Measurements from ENCODE around the gene AMPD1.
A peak's percentile ranks its signal among the peaks of the same experiment; 100 is the strongest.

The AMPD1 gene

DNA sequence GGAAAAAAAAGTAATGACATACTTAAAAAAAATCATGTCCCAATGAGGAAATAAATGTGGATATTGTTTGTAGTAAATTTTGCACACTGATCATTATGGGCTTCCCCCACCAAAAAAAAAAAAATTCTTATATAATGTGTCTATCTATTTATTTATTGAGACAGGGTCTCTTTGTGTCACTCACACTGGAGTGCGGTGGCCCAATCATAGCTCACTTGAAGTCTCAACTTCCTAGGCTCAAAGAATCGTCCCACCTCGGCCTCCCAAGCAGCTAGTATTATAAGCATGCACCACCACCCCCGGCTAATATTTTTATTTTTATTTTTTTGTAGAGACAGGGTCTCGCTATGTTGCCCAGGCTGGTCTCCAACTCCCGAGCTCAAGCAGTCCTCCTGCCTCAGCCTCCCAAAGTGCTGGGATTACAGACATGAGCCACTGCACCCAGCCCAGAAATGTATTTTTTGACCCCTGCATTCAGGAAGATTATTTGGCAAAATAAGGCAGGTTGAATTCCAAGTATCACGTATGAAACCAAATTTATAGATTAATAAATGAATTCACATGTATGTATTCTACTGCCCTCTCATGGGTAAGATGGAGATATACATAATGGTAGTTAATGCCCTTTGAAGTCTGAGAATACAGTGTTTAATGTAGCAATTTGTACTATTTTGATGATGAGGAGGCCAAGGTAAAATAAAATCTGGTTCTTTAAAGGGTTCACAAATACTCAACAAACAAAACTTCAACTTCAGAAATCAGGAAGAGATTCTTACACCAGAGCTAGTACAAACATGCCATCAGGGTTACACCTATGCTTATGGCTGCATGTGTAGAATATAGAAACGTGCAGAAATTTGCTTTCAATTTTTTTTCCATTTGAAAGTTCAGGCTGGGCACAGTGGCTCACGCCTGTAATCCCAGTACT is 24.1 kb downstream of the AMPD1 start:
- Histone ChIP-seq H3K4me3 (ENCODE audit: low read length in 2 of 2) (no peak overlapping the region), H3K9me3 (ENCODE audit: control insufficient read depth in 2 of 2, low read length in 2 of 2) (no peaks in the 10 kb centered on the region), H3K36me3 (ENCODE audit: control insufficient read depth in 2 of 2, insufficient read depth in 2 of 2, low read length in 2 of 2) (no peaks in the 10 kb centered on the region), H3K27ac (ENCODE audit: low read length) (no peak overlapping the region), H3K27me3 (ENCODE audit: control insufficient read depth in 1 of 2, insufficient read depth in 2 of 2, low read length in 2 of 2) (no peaks in the 10 kb centered on the region), H3K9ac (ENCODE audit: low read length in 2 of 2) (no peak overlapping the region), H3K4me1 (ENCODE audit: control insufficient read depth, insufficient read depth, low read length) (peaks cover 6% of the 10 kb centered on the region)

DNA sequence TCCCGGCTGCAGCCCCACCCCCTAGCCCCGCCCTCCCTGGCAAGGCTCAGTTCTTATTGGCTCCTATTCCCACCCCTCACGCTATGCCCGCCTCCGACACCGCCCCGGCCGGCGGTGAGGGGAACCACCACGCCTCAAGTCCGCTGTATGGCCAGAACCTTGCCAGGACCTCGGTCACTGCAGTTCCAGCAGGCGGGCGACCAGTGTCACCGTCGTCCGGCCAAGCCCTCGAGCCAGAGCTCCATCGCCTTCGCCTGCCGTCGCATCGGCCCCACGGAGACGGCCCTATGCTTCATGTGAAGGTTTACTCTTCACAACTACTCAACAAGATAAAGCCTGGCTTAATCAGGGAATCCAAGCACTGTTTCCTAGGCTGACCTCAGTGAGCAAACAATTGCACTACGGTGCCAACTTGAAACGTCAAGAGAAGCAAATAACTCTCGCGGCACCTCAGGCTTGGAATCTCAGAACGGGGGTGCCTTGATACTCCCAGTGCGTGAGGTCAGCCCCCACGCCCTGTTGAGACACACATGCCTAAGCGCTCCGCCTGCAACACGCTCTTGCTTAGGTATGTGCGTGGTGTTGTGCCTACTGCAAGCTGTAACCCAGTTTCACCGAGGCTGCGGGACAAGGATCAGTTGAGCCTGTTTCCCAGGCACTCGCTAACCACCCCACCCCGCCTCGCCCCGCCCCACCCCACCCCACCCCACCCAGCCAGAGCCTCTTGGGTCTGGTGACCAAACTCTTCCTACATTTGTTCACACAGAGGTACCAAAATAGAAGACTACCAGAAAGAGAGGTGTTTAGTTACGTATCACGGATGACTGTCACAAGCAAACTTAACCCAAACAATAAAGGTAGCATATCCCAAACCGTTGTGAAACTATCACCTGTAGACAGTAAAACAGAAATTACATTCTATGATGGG is 25.0 kb downstream of the AMPD1 start:
- no peak overlapping the region for H3K27ac ChIP-seq (ENCODE audit: low read length)
- H3K4me3 ChIP-seq (ENCODE audit: low read length in 2 of 2): peak overlapping the region; percentile 88 to 97
- no peaks in the 10 kb centered on the region for H3K27me3 ChIP-seq (ENCODE audit: control insufficient read depth in 1 of 2, insufficient read depth in 2 of 2, low read length in 2 of 2)
- H3K9me3 ChIP-seq (ENCODE audit: control insufficient read depth in 2 of 2, low read length in 2 of 2): no peaks in the 10 kb centered on the region
- H3K4me1 ChIP-seq (ENCODE audit: control insufficient read depth, insufficient read depth, low read length): peaks cover 6% of the 10 kb centered on the region
- H3K36me3 ChIP-seq (ENCODE audit: control insufficient read depth in 2 of 2, insufficient read depth in 2 of 2, low read length in 2 of 2): no peaks in the 10 kb centered on the region
- H3K9ac ChIP-seq (ENCODE audit: low read length in 2 of 2): peak overlapping the region; percentile 66 to 81

DNA sequence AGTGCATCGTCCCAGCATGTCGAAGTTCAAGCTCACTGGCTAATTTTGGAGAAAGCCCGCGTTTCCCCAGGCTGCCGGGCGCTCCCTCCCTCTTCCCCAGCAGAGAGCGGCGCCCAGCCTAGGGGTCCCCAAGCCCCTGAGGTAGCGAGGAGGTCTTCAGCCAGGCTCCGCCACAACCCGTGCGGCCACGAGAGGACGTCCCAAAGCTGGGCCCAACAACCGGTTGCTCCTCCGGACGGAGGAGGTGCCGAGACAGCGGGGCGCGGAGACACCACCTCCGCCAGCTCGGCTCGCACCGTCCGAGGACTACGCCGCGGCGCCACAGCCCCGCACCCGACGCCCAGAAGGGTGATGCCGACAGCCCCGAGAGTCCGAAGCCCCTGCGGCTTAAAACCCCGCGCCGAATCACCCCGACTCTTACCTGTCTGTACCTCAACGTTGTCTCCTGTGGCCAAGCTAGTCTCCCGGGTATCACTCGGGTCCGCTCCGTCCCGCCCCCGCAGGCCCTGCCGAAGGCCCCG is 25.7 kb downstream of the AMPD1 start, which contains the start of gene DENND2C:
Gene DENND2C, minus strand, starts transcription at position 488 of the 521 bp plus-strand sequence. CDS start 44,065 bp downstream, outside the sequence.
- Histone ChIP-seq H3K36me3 (ENCODE audit: control insufficient read depth in 2 of 2, insufficient read depth in 2 of 2, low read length in 2 of 2) (no peaks in the 10 kb centered on the region), H3K4me1 (ENCODE audit: control insufficient read depth, insufficient read depth, low read length) (peaks cover 6% of the 10 kb centered on the region), H3K9me3 (ENCODE audit: control insufficient read depth in 2 of 2, low read length in 2 of 2) (no peaks in the 10 kb centered on the region), H3K27ac (ENCODE audit: low read length) (no peak within 1 kb of the TSS), H3K4me3 (ENCODE audit: low read length in 2 of 2) (peak within 1 kb of the TSS; percentile 88 to 97), H3K27me3 (ENCODE audit: control insufficient read depth in 1 of 2, insufficient read depth in 2 of 2, low read length in 2 of 2) (no peaks in the 10 kb centered on the region), H3K9ac (ENCODE audit: low read length in 2 of 2) (peak within 1 kb of the TSS; percentile 80 to 81)

DNA sequence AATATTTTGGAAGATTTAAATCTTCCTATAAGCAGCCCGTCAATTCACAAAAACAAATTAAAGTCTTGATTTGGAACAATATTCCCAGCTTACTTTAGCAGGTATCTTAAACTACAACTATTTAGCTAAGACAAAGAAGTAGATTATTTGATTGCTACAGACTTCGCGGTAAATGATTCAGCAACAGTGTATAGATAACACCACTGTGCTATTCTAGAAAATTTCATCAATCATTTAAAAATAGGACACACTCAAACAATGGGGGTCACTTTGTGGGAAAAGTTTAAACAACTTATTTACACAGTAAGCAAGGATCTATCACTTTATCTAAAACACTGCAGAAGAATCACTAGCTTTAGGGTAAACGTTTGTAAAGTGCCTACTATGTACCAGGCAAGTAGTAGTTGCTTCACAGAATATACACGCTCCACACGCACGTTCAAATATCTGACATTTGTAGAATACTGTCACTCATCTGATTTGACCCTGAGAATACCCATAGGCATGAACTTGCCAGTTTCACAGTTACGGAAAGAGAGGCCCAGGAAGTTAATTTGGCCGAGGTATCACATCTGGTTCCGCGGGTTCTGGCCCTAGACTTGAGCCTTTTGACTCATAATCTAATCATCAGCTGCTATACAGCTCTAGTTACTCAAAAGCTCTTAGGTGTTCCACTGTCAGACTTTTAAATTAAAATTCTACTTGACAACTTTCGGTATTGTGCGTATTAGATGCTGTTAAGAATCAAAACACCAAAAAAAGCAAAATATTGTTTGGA is 26.4 kb downstream of the AMPD1 start:
- Histone ChIP-seq H3K9me3 (ENCODE audit: control insufficient read depth in 2 of 2, low read length in 2 of 2) (no peaks in the 10 kb centered on the region), H3K4me1 (ENCODE audit: control insufficient read depth, insufficient read depth, low read length) (peaks cover 6% of the 10 kb centered on the region), H3K27ac (ENCODE audit: low read length) (no peak overlapping the region), H3K9ac (ENCODE audit: low read length in 2 of 2) (peak overlapping the region; percentile 80 to 81), H3K27me3 (ENCODE audit: control insufficient read depth in 1 of 2, insufficient read depth in 2 of 2, low read length in 2 of 2) (no peaks in the 10 kb centered on the region), H3K36me3 (ENCODE audit: control insufficient read depth in 2 of 2, insufficient read depth in 2 of 2, low read length in 2 of 2) (no peaks in the 10 kb centered on the region), H3K4me3 (ENCODE audit: low read length in 2 of 2) (peak overlapping the region; percentile 88 to 97)

DNA sequence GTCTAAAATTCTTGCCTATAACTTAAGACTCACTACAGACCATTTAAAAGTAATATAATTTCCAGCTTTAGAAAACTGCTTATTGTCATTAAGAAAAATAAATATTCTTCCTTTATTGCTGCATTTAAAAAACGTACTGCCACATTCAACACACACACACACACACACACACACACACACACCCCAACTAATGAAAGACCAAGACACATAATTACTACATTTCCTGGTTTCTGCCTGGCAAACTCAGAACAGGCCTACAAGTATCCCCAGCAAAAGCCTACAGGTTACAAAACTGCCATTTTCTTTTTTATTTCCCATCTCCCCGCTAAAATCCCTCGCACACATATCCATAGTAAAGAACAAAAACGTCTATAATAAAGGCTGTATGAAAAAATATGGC is 27.0 kb downstream of the AMPD1 start:
- no peaks in the 10 kb centered on the region for H3K36me3 ChIP-seq (ENCODE audit: control insufficient read depth in 2 of 2, insufficient read depth in 2 of 2, low read length in 2 of 2)
- no peaks in the 10 kb centered on the region for H3K27me3 ChIP-seq (ENCODE audit: control insufficient read depth in 1 of 2, insufficient read depth in 2 of 2, low read length in 2 of 2)
- H3K4me1 ChIP-seq (ENCODE audit: control insufficient read depth, insufficient read depth, low read length): peaks cover 6% of the 10 kb centered on the region
- H3K9ac ChIP-seq (ENCODE audit: low read length in 2 of 2): no peak overlapping the region
- H3K27ac ChIP-seq (ENCODE audit: low read length): no peak overlapping the region
- no peaks in the 10 kb centered on the region for H3K9me3 ChIP-seq (ENCODE audit: control insufficient read depth in 2 of 2, low read length in 2 of 2)
- H3K4me3 ChIP-seq (ENCODE audit: low read length in 2 of 2): no peak overlapping the region

DNA sequence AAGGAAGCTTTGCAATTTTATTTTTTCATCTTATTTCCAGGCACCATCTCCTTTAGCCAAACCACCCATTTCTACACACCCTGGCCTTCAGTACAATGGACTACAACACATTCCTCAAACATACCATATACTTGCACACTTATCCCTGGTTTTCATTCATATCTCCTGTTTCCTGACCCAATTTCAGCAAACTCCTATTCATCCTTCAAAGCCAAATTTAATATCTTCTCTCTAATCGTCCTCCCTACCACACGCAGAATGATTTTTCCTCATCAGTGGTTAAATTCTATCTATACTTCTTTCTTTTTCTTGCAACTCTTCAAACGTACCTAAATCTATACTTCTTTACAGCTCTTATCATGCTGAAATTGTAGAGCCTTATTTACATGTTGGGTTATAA is 28.4 kb downstream of the AMPD1 start:
- no peak overlapping the region for H3K4me3 ChIP-seq (ENCODE audit: low read length in 2 of 2)
- no peak overlapping the region for H3K27ac ChIP-seq (ENCODE audit: low read length)
- no peaks in the 10 kb centered on the region for H3K36me3 ChIP-seq (ENCODE audit: control insufficient read depth in 2 of 2, insufficient read depth in 2 of 2, low read length in 2 of 2)
- H3K4me1 ChIP-seq (ENCODE audit: control insufficient read depth, insufficient read depth, low read length): peaks cover 6% of the 10 kb centered on the region
- H3K9ac ChIP-seq (ENCODE audit: low read length in 2 of 2): no peak overlapping the region
- H3K27me3 ChIP-seq (ENCODE audit: control insufficient read depth in 1 of 2, insufficient read depth in 2 of 2, low read length in 2 of 2): no peaks in the 10 kb centered on the region
- no peaks in the 10 kb centered on the region for H3K9me3 ChIP-seq (ENCODE audit: control insufficient read depth in 2 of 2, low read length in 2 of 2)

DNA sequence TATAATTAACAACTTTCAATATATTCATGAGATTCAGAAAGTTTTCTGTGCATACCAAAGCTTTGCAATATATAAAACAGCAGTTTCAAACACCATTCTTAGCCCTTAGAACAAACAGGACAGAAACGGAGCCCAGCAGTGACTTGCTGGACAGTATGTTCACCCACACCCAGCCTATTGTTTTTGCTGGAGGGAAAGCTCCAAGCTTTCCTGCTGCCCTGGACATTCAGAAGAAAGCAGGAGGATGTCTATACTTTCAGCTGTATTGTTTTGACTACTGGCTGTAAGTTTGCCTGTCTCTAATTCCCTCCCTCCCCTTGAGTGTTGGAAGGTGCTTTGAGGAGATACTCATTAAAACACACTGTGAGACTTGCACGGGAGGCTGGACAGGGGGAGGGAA is 35.1 kb downstream of the AMPD1 start:
- no peak overlapping the region for H3K9ac ChIP-seq (ENCODE audit: low read length in 2 of 2)
- no peaks in the 10 kb centered on the region for H3K27me3 ChIP-seq (ENCODE audit: control insufficient read depth in 1 of 2, insufficient read depth in 2 of 2, low read length in 2 of 2)
- H3K27ac ChIP-seq (ENCODE audit: low read length): no peak overlapping the region
- H3K9me3 ChIP-seq (ENCODE audit: control insufficient read depth in 2 of 2, low read length in 2 of 2): no peaks in the 10 kb centered on the region
- H3K4me1 ChIP-seq (ENCODE audit: control insufficient read depth, insufficient read depth, low read length): no peaks in the 10 kb centered on the region
- H3K36me3 ChIP-seq (ENCODE audit: control insufficient read depth in 2 of 2, insufficient read depth in 2 of 2, low read length in 2 of 2): no peaks in the 10 kb centered on the region
- no peak overlapping the region for H3K4me3 ChIP-seq (ENCODE audit: low read length in 2 of 2)

DNA sequence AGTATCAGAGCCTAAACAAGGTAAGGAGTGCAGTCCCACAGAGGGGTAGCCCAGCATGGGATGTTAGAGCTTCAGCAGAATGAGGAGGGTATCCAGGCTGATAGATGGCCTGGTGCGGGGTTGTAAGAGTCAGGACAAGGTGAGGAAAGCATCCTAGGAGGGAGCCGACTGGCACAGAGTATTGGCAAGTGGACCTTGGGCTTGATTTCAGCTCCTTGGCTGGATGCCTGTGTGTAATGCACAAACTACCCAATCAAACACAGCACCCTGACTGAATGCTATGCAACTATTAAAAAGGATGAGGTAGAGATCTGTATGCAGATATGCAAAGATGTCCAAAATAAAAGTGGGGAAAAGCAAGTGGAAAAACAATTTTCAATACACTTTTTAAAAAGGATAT is 43.5 kb downstream of the AMPD1 start:
- Histone ChIP-seq H3K4me1 (ENCODE audit: control insufficient read depth, insufficient read depth, low read length) (no peaks in the 10 kb centered on the region), H3K27me3 (ENCODE audit: control insufficient read depth in 1 of 2, insufficient read depth in 2 of 2, low read length in 2 of 2) (no peaks in the 10 kb centered on the region), H3K9ac (ENCODE audit: low read length in 2 of 2) (no peak overlapping the region), H3K9me3 (ENCODE audit: control insufficient read depth in 2 of 2, low read length in 2 of 2) (no peaks in the 10 kb centered on the region), H3K36me3 (ENCODE audit: control insufficient read depth in 2 of 2, insufficient read depth in 2 of 2, low read length in 2 of 2) (no peaks in the 10 kb centered on the region), H3K27ac (ENCODE audit: low read length) (no peak overlapping the region), H3K4me3 (ENCODE audit: low read length in 2 of 2) (no peak overlapping the region)

DNA sequence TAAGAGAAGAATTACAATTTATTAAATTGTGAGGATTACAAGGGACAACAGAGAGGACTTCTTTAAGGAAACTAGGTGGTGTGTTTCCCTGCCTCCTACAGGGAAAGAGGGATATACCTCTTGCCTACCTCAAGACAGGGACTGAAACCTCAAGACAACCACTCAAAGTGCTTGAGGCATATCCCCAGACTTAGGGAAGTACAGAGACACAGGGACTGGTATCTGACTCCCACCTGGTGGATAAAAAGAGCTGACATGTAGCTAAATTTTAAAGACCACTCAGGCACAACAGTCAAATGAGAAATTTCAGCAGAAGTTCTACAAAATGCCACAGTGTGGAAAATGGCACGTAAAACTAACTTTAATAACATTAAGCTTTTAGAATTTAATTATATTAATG is 46.8 kb downstream of the AMPD1 start:
- Histone ChIP-seq H3K36me3 (ENCODE audit: control insufficient read depth in 2 of 2, insufficient read depth in 2 of 2, low read length in 2 of 2) (no peaks in the 10 kb centered on the region), H3K27me3 (ENCODE audit: control insufficient read depth in 1 of 2, insufficient read depth in 2 of 2, low read length in 2 of 2) (no peaks in the 10 kb centered on the region), H3K4me3 (ENCODE audit: low read length in 2 of 2) (no peak overlapping the region), H3K4me1 (ENCODE audit: control insufficient read depth, insufficient read depth, low read length) (no peaks in the 10 kb centered on the region), H3K9ac (ENCODE audit: low read length in 2 of 2) (no peak overlapping the region), H3K27ac (ENCODE audit: low read length) (no peak overlapping the region), H3K9me3 (ENCODE audit: control insufficient read depth in 2 of 2, low read length in 2 of 2) (no peaks in the 10 kb centered on the region)

DNA sequence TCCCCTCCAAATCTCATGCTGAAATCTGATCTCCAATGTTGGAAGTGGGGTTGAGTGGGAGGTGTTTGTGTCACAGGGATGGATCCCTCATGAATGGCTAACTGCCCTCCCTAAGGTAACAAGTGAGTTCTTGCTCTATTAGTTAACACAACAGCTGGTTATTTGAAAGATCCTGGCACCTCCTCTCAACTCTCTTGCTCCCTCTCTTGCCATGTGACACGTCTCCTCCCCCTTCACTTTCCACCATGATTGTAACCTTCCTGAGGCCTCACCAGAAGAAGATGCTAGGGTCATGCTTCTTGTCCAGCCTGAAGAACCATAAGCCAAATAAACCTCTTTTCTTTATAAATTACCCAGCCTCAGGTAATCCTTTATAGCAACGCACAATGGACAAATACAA is 54.0 kb downstream of the AMPD1 start:
- H3K27me3 ChIP-seq (ENCODE audit: control insufficient read depth in 1 of 2, insufficient read depth in 2 of 2, low read length in 2 of 2): no peaks in the 10 kb centered on the region
- H3K4me3 ChIP-seq (ENCODE audit: low read length in 2 of 2): no peak overlapping the region
- H3K4me1 ChIP-seq (ENCODE audit: control insufficient read depth, insufficient read depth, low read length): no peaks in the 10 kb centered on the region
- H3K36me3 ChIP-seq (ENCODE audit: control insufficient read depth in 2 of 2, insufficient read depth in 2 of 2, low read length in 2 of 2): no peaks in the 10 kb centered on the region
- H3K9ac ChIP-seq (ENCODE audit: low read length in 2 of 2): no peak overlapping the region
- no peaks in the 10 kb centered on the region for H3K9me3 ChIP-seq (ENCODE audit: control insufficient read depth in 2 of 2, low read length in 2 of 2)
- H3K27ac ChIP-seq (ENCODE audit: low read length): no peak overlapping the region

All from stomach smooth muscle (tissue), 2 donors.